Panc1 (cell line): Measurements from ENCODE around the gene TBCD.

Experiments used
- CTCF ChIP-seq: fragments of 450-650 bp; IDR thresholded peaks from 2 replicates; pipeline ENCODE4 v1.5.1; 2017; ENCODE audit warnings: mild to moderate bottlenecking
- POLR2AphosphoS5 ChIP-seq: IDR thresholded peaks from 2 replicates; pipeline ENCODE4 v1.6.1; 2012; ENCODE audit warnings: mild to moderate bottlenecking, low read depth, low read length, moderate library complexity
- SIN3A ChIP-seq: IDR thresholded peaks from 2 replicates; pipeline ENCODE4 v1.6.1; 2012; ENCODE audit warnings: low read depth, mild to moderate bottlenecking, low read length, moderate library complexity, borderline replicate concordance; ENCODE audit not compliant: insufficient read depth
- TF ChIP-seq, protein P1 (sequence below), 2 experiments: IDR thresholded peaks; 2 replicates each; pipeline ENCODE4 v1.6.1; 2011 to 2012; ENCODE audit warnings: low read depth in 2 of 2, control low read depth in 1 of 2, low read length in 1 of 2, mild to moderate bottlenecking in 1 of 2, moderate library complexity in 1 of 2; ENCODE audit not compliant: insufficient read depth in 1 of 2

GRCh38 chr17:82921426-82921825 lies 169.6 kb downstream of the TBCD start:
- TF ChIP-seq CTCF (no peak), POLR2AphosphoS5 (no peak), SIN3A (no peak)
- TF ChIP-seq, protein P1, sequence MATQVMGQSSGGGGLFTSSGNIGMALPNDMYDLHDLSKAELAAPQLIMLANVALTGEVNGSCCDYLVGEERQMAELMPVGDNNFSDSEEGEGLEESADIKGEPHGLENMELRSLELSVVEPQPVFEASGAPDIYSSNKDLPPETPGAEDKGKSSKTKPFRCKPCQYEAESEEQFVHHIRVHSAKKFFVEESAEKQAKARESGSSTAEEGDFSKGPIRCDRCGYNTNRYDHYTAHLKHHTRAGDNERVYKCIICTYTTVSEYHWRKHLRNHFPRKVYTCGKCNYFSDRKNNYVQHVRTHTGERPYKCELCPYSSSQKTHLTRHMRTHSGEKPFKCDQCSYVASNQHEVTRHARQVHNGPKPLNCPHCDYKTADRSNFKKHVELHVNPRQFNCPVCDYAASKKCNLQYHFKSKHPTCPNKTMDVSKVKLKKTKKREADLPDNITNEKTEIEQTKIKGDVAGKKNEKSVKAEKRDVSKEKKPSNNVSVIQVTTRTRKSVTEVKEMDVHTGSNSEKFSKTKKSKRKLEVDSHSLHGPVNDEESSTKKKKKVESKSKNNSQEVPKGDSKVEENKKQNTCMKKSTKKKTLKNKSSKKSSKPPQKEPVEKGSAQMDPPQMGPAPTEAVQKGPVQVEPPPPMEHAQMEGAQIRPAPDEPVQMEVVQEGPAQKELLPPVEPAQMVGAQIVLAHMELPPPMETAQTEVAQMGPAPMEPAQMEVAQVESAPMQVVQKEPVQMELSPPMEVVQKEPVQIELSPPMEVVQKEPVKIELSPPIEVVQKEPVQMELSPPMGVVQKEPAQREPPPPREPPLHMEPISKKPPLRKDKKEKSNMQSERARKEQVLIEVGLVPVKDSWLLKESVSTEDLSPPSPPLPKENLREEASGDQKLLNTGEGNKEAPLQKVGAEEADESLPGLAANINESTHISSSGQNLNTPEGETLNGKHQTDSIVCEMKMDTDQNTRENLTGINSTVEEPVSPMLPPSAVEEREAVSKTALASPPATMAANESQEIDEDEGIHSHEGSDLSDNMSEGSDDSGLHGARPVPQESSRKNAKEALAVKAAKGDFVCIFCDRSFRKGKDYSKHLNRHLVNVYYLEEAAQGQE (IDR thresholded peaks at IDR 0.05; ENCODE audit: insufficient read depth in 1 of 2, low read depth in 2 of 2, low read length in 1 of 2), result no peak
